Measurements from ENCODE around the gene JADE2.

- TF ChIP-seq LEF1 (IDR thresholded peaks at IDR 0.05; ENCODE audit: borderline replicate concordance) (no peak), NFRKB (IDR thresholded peaks at IDR 0.05) (no peak), SP1 (IDR thresholded peaks at IDR 0.05) (no peak), L3MBTL2 (conservative IDR thresholded peaks at IDR 0.05) (no peak), ELF4 (IDR thresholded peaks at IDR 0.05) (no peak), FOXK2 (IDR thresholded peaks at IDR 0.05) (no peak), SUZ12 (IDR thresholded peaks at IDR 0.05) (no peak)
These were observed 24.6 kb upstream of the JADE2 start for GRCh38 chr5:134500699-134501430.

Data from HEK293T (cell line).